NCI-H510A (cell line): ENCODE data around the gene ANKS1A.
A peak's percentile ranks its signal among the peaks of the same experiment; 100 is the strongest.
"Not testable (repeated sequence)": the region's sequence is repeated elsewhere in the genome, so short reads cannot be mapped to it uniquely, and the experiment has no call there.

ENCODE experiments used
- DNase-seq: peaks from one replicate; lab custom pipeline; 2025; lab: John Stamatoyannopoulos, UW

The ANKS1A gene

GRCh38 chr6:34888874-34889555 lies at the start of gene ANKS1A:
Gene ANKS1A, plus strand, starts transcription at chr6:34889255. Its CDS starts 148 bp downstream, at chr6:34889403.
- DNase-seq: peak; percentile 90

- no peak for DNase-seq
These were observed 49.2 kb upstream of the ANKS1A start for GRCh38 chr6:34839666-34840352.

- not testable (repeated sequence) for DNase-seq
These were observed 40.0 kb upstream of the ANKS1A start for GRCh38 chr6:34849066-34849465.

GRCh38 chr6:34851361-34851760 lies 37.7 kb upstream of the ANKS1A start:
- no peak for DNase-seq

- no peak for DNase-seq
These were observed 36.5 kb upstream of the ANKS1A start for GRCh38 chr6:34852406-34853085.

- no peak for DNase-seq
These were observed 33.6 kb upstream of the ANKS1A start for GRCh38 chr6:34855463-34855862.

- DNase-seq: no peak
These were observed 30.4 kb upstream of the ANKS1A start for GRCh38 chr6:34858681-34859080.

GRCh38 chr6:34859951-34860350 lies 29.1 kb upstream of the ANKS1A start:
- no peak for DNase-seq

GRCh38 chr6:34860776-34861175 lies 28.3 kb upstream of the ANKS1A start:
- no peak for DNase-seq

- no peak for DNase-seq
These were observed 25.0 kb upstream of the ANKS1A start for GRCh38 chr6:34864007-34864406.

- no peak for DNase-seq
These were observed 23.9 kb upstream of the ANKS1A start for GRCh38 chr6:34865107-34865506.

GRCh38 chr6:34866509-34866908 lies 22.5 kb upstream of the ANKS1A start:
- no peak for DNase-seq

GRCh38 chr6:34867484-34867883 lies 21.6 kb upstream of the ANKS1A start:
- DNase-seq: no peak

GRCh38 chr6:34871853-34872252 lies 17.2 kb upstream of the ANKS1A start:
- no peak for DNase-seq

- no peak for DNase-seq
These were observed 16.7 kb upstream of the ANKS1A start for GRCh38 chr6:34872332-34872731.

- DNase-seq: no peak
These were observed 13.5 kb upstream of the ANKS1A start for GRCh38 chr6:34875292-34876213.

GRCh38 chr6:34876472-34876871 lies 12.6 kb upstream of the ANKS1A start:
- no peak for DNase-seq

GRCh38 chr6:34877259-34877658 lies 11.8 kb upstream of the ANKS1A start:
- DNase-seq: no peak

GRCh38 chr6:34877869-34878485 lies 11.1 kb upstream of the ANKS1A start:
- DNase-seq: no peak

GRCh38 chr6:34884073-34884472 lies 5.0 kb upstream of the ANKS1A start:
- DNase-seq: not testable (repeated sequence)

GRCh38 chr6:34884996-34885395 lies 4.1 kb upstream of the ANKS1A start:
- no peak for DNase-seq

GRCh38 chr6:34885837-34886236 lies 3.2 kb upstream of the ANKS1A start:
- not testable (repeated sequence) for DNase-seq
